ENCODE results near the gene NDE1. TPM values are rescaled to one million over a fixed set of nuclear protein-coding genes. Genes with fewer than 3 reads are reported as not detected.

NDE1 gene
- total and polyA plus RNA-seq, 2 of the 8 experiments (the other 6 are each of a cell fraction or from before 2014, with no cell fraction given): 13.3 to 41.3 TPM

- ChIA-PET CTCF (ENCODE audit: partially characterized antibody) (interaction anchor here (0.6 to 3.9 kb wide), 12 partner anchors 8 to 81 kb away, joined by 3 to 18 read pairs (median 5); no protein-coding TSS in a partner anchor), POLR2A (ENCODE audit: partially characterized antibody) (no interaction called here)
- Histone ChIP-seq H3K27me3 (replicated peaks in 1 of 4; ENCODE audit: control insufficient read depth in 3 of 4, extremely low read depth in 1 of 4, insufficient read depth in 3 of 4, low read length in 3 of 4) (no peaks in the 10 kb centered on the region), H3K23ac (ENCODE audit: insufficient read length) (no peak overlapping the region), H2AK5ac (ENCODE audit: low read depth, low read length) (no peak overlapping the region), H3K4me1 (replicated peaks in 1 of 4; ENCODE audit: control insufficient read depth in 3 of 4, insufficient read depth in 4 of 4, low read length in 3 of 4) (peaks cover 0 to 2% (median under 1%) of the 10 kb centered on the region in 4 experiments; a peak in 1 of 7 replicates), H3K56ac (replicated peaks; ENCODE audit: insufficient read length, low read depth, low read length) (no peak overlapping the region), H2BK15ac (ENCODE audit: low read length) (peak overlapping the region; percentile 61; the same call in 1 of the 2 replicates), H4K20me1 (replicated peaks in 1 of 2; ENCODE audit: control insufficient read depth in 1 of 2, insufficient read depth in 2 of 2, low read length in 2 of 2) (no peaks in the 10 kb centered on the region), H3K4ac (replicated peaks; ENCODE audit: insufficient read length, low read depth, low read length) (no peak overlapping the region), H3K79me1 (ENCODE audit: low read depth, low read length) (no peaks in the 10 kb centered on the region), H3K4me2 (ENCODE audit: insufficient read depth in 1 of 2, low read depth in 2 of 2, low read length in 2 of 2) (no peak overlapping the region), H2BK12ac (ENCODE audit: low read depth, low read length) (0 out of 2 replicates have a peak overlapping the region, but pooled peaks have one; percentile 39), H3K4me3 (ENCODE audit: extremely low read depth in 1 of 4, insufficient read depth in 2 of 4, low read depth in 3 of 4, low read length in 4 of 4) (no peak overlapping the region), H4K8ac (ENCODE audit: extremely low read depth, insufficient read depth, low read length) (no peak overlapping the region), H3K23me2 (ENCODE audit: low read depth, low read length) (peaks cover 3% of the 10 kb centered on the region; the same call in 1 of the 2 replicates), H3K36me3 (ENCODE audit: control insufficient read depth in 2 of 4, insufficient read depth in 4 of 4, low read length in 3 of 4) (no peaks in the 10 kb centered on the region), H2BK5ac (ENCODE audit: low read depth, low read length) (no peak overlapping the region), H4K5ac (ENCODE audit: insufficient read length, low read depth, low read length) (no peak overlapping the region), H3K9ac (replicated peaks in 1 of 4; ENCODE audit: extremely low read depth in 1 of 4, low read depth in 3 of 4, low read length in 3 of 4) (no peak overlapping the region; a peak in 1 of 7 replicates), H3K18ac (ENCODE audit: extremely low read depth, low read length) (peak overlapping the region; percentile 60; the same call in 1 of the 2 replicates), H3K14ac (ENCODE audit: insufficient read length) (no peak overlapping the region), H2BK20ac (ENCODE audit: low read length) (no peak overlapping the region), H3K79me2 (ENCODE audit: control insufficient read depth in 1 of 2, insufficient read depth in 2 of 2, low read length in 2 of 2) (no peaks in the 10 kb centered on the region), H4K91ac (replicated peaks; ENCODE audit: insufficient read length, low read length) (peak overlapping the region; percentile 61), H2BK120ac (replicated peaks; ENCODE audit: low read depth, low read length) (no peak overlapping the region), H3K9me3 (ENCODE audit: insufficient read depth in 2 of 2, low read depth in 1 of 2, low read length in 1 of 2) (no peaks in the 10 kb centered on the region), H2AFZ (ENCODE audit: low read length) (no peak overlapping the region), H3K27ac (ENCODE audit: low read depth, low read length) (no peak overlapping the region)
- 96% methylated on average over 23 of the region's 23 CpGs; no CpG with 5 or more reads in 1 of the 2 experiments for WGBS, 2 experiments (ENCODE audit: extremely low coverage in 1 of 2, insufficient coverage in 1 of 2, insufficient read length in 1 of 2, insufficient replicate concordance in 2 of 2, low coverage in 1 of 2, low lambda C conversion rate in 2 of 2, missing lambda C conversion rate in 1 of 2)
- DNase-seq (ENCODE audit: low read depth in 1 of 2, low spot score in 2 of 2) (peak in 1 of 2 experiments; percentile 55), FAIRE-seq (no peak)
- TF ChIP-seq E2F6 (IDR thresholded peaks at IDR 0.05): peak; percentile 12; the same call in 1 of the 2 replicates
- TF ChIP-seq BRCA1 (IDR thresholded peaks at IDR 0.05; ENCODE audit: low read depth, low read length): no peak
- TF ChIP-seq TAF7 (optimal IDR thresholded peaks at IDR 0.05; ENCODE audit: borderline replicate concordance, low read depth, low read length): no peak
- TF ChIP-seq, protein P1, sequence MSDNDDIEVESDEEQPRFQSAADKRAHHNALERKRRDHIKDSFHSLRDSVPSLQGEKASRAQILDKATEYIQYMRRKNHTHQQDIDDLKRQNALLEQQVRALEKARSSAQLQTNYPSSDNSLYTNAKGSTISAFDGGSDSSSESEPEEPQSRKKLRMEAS (IDR thresholded peaks at IDR 0.05): peak; percentile 77
- TF ChIP-seq, protein P2, sequence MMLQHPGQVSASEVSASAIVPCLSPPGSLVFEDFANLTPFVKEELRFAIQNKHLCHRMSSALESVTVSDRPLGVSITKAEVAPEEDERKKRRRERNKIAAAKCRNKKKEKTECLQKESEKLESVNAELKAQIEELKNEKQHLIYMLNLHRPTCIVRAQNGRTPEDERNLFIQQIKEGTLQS (IDR thresholded peaks at IDR 0.05; ENCODE audit: insufficient read depth, low read depth, low read length): no peak
- TF ChIP-seq CTBP2 (IDR thresholded peaks at IDR 0.05; ENCODE audit: borderline replicate concordance, insufficient read depth, insufficient read length, low read length): no peak
- no peak for TF ChIP-seq GABPA (IDR thresholded peaks at IDR 0.05; ENCODE audit: borderline replicate concordance, insufficient read depth, low read length)
- TF ChIP-seq CEBPB (IDR thresholded peaks at IDR 0.05; ENCODE audit: low read depth, low read length): no peak
- no peak for TF ChIP-seq TCF12 (IDR thresholded peaks at IDR 0.05; ENCODE audit: low read depth, low read length)
Measured at GRCh38 chr16:15757630-15758251, 107.7 kb downstream of the NDE1 start.

Measured in H1 (cell line).